ENCODE results near the gene USP34.

Gene USP34

GRCh38 chr2:61380056-61380881 is 90.6 kb downstream of the USP34 start:
- no peak overlapping the region for H3K4me3 ChIP-seq (ENCODE audit: low read depth, low read length)
- DNase-seq (ENCODE audit: low read depth): no peak

- DNase-seq (ENCODE audit: low read depth): no peak
- H3K4me3 ChIP-seq (ENCODE audit: low read depth, low read length): no peak overlapping the region
Observed at GRCh38 chr2:61379521-61379920, 91.4 kb downstream of the USP34 start.

GRCh38 chr2:61378281-61378680 is 92.6 kb downstream of the USP34 start:
- DNase-seq (ENCODE audit: low read depth): no peak
- no peak overlapping the region for H3K4me3 ChIP-seq (ENCODE audit: low read depth, low read length)

- no peak for DNase-seq (ENCODE audit: low read depth)
Observed at GRCh38 chr2:61377046-61377445, 93.8 kb downstream of the USP34 start.

GRCh38 chr2:61376211-61376610 is 94.7 kb downstream of the USP34 start:
- H3K4me3 ChIP-seq (ENCODE audit: low read depth, low read length): no peak overlapping the region
- no peak for DNase-seq (ENCODE audit: low read depth)

More at GRCh38 chr2:61377046-61377445, 93.8 kb downstream of the USP34 start:
- no peak overlapping the region for H3K4me3 ChIP-seq (ENCODE audit: low read depth, low read length)

- H3K4me3 ChIP-seq (ENCODE audit: low read depth, low read length): no peak overlapping the region
- no peak for DNase-seq (ENCODE audit: low read depth)
Observed at GRCh38 chr2:61371027-61371426, 99.9 kb downstream of the USP34 start.

- no peak overlapping the region for H3K4me3 ChIP-seq (ENCODE audit: low read depth, low read length)
- DNase-seq (ENCODE audit: low read depth): no peak
Observed at GRCh38 chr2:61368687-61369665, 101.9 kb downstream of the USP34 start.

GRCh38 chr2:61367177-61367576 is 103.7 kb downstream of the USP34 start:
- DNase-seq (ENCODE audit: low read depth): no peak
- H3K4me3 ChIP-seq (ENCODE audit: low read depth, low read length): no peak overlapping the region

- no peak overlapping the region for H3K4me3 ChIP-seq (ENCODE audit: low read depth, low read length)
- no peak for DNase-seq (ENCODE audit: low read depth)
Observed at GRCh38 chr2:61363580-61363979, 107.3 kb downstream of the USP34 start.

- DNase-seq (ENCODE audit: low read depth): no peak
- H3K4me3 ChIP-seq (ENCODE audit: low read depth, low read length): no peak overlapping the region
Observed at GRCh38 chr2:61362873-61363272, 108.0 kb downstream of the USP34 start.

GRCh38 chr2:61361068-61361467 is 109.8 kb downstream of the USP34 start:
- no peak for DNase-seq (ENCODE audit: low read depth)
- no peak overlapping the region for H3K4me3 ChIP-seq (ENCODE audit: low read depth, low read length)

- DNase-seq (ENCODE audit: low read depth): no peak
- no peak overlapping the region for H3K4me3 ChIP-seq (ENCODE audit: low read depth, low read length)
Observed at GRCh38 chr2:61359058-61359457, 111.8 kb downstream of the USP34 start.

- no peak overlapping the region for H3K4me3 ChIP-seq (ENCODE audit: low read depth, low read length)
- no peak for DNase-seq (ENCODE audit: low read depth)
Observed at GRCh38 chr2:61357681-61358080, 113.2 kb downstream of the USP34 start.

- H3K4me3 ChIP-seq (ENCODE audit: low read depth, low read length): no peak overlapping the region
- peak; percentile 9 for DNase-seq (ENCODE audit: low read depth)
Observed at GRCh38 chr2:61356958-61357350, 113.9 kb downstream of the USP34 start.

GRCh38 chr2:61356261-61356957 is 114.5 kb downstream of the USP34 start:
- no peak for DNase-seq (ENCODE audit: low read depth)
- no peak overlapping the region for H3K4me3 ChIP-seq (ENCODE audit: low read depth, low read length)

GRCh38 chr2:61354543-61355197 is 116.2 kb downstream of the USP34 start:
- H3K4me3 ChIP-seq (ENCODE audit: low read depth, low read length): no peak overlapping the region
- no peak for DNase-seq (ENCODE audit: low read depth)

- no peak for DNase-seq (ENCODE audit: low read depth)
- no peak overlapping the region for H3K4me3 ChIP-seq (ENCODE audit: low read depth, low read length)
Observed at GRCh38 chr2:61353909-61354308, 117.0 kb downstream of the USP34 start.

- no peak for DNase-seq (ENCODE audit: low read depth)
- H3K4me3 ChIP-seq (ENCODE audit: low read depth, low read length): no peak overlapping the region
Observed at GRCh38 chr2:61350777-61351176, 120.1 kb downstream of the USP34 start.

- DNase-seq (ENCODE audit: low read depth): no peak
- no peak overlapping the region for H3K4me3 ChIP-seq (ENCODE audit: low read depth, low read length)
Observed at GRCh38 chr2:61343141-61343540, 127.7 kb downstream of the USP34 start.

Measured in skeletal muscle cell (primary cell).